ENCODE data around the gene SLC47A2.

GRCh38 chr17:19631905-19632304 lies 84.5 kb downstream of the SLC47A2 start:
- TF ChIP-seq CTCF (IDR thresholded peaks at IDR 0.05; ENCODE audit: low read depth, low read length) (no peak), EZH2phosphoT487 (IDR thresholded peaks at IDR 0.05; ENCODE audit: low read depth) (no peak)
